SIG-M5 (cell line): ENCODE measurements around the gene GRIK3.

ENCODE experiments used
- DNase-seq: peaks from one replicate; lab custom pipeline; 2025; lab: John Stamatoyannopoulos, UW

Gene GRIK3

GRCh38 chr1:37043101-37043500 lies 8.8 kb upstream of the GRIK3 start:
- DNase-seq, result no peak

GRCh38 chr1:37042506-37042905 lies 8.2 kb upstream of the GRIK3 start:
- no peak for DNase-seq

DNA sequence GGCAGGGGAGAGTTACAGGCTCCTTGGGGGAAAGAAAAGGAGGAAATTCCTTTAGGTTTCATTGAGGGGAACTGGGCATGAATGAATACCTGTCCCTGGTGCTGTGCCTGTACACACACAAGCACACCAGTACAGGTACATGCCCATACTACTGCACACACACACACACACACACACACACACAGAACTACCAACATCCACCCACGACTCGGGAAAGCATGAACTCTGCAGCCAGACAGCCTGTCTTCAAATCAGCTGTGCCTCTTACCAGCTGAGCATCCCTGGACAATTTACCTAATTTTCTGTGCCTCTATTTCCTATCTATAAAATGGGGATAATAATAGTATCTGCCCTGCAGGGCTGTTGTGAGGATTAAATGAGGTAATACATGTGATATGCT lies 7.2 kb upstream of the GRIK3 start:
- no peak for DNase-seq

DNA sequence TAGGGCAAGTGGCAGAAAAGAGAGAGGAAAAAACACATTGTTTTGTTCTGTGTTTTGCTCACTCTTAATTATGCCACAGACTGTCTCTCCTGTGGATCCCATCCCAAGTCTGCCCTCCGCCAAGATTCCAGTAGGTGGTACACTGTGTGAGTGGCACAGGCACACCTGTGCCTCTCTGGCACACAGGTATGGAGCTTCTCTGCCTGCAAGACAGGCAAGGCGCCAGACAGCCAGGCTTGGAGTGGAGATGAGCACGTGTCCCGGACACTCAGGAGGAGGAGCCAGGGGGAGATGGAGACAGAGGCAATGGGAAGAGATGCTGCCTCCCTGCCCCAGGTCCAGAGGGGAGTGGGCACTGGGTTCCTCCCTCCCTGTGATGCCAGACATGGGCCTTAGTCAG lies 6.5 kb upstream of the GRIK3 start:
- DNase-seq, result no peak

DNA sequence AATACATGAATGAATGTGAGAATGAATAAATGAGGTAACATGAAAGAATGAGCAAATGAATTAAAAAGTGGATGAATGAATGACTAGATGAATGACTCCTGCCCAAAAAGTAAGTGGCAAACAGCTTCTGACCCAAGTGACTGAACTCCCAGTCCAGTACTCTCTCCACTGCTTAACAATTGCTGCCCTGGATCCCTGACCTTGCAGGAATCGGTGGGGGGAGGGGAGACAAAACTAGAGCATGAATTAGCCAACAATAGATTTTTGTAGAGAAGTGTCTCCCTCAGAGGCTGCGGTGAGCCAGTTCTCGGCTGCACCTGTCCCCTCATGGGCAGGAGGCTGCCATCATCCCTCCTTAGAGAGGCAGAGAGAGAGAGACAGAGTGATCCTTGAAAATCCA lies 5.9 kb upstream of the GRIK3 start:
- no peak for DNase-seq

- no peak for DNase-seq
Measured at GRCh38 chr1:37038227-37039093, 4.1 kb upstream of the GRIK3 start.

DNA sequence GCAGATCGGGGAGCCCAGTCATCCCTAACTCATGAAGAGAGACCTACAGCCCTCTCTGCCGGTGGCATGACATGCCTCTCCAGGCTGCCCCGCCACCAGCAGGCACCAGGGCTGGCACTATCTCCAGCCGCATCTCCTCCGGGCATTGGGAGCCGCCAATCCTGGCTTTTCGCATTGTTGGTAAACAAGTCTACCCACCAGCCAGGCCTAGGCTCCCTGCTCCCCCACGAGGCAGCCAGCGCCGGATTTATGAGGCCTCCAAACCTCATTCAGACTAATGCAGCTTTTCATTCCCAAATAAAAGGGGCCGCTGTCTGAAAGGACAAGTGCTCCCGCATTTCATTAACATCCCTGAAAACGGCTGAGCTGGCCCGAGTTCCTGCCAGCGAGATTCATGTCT lies 3.4 kb upstream of the GRIK3 start:
- DNase-seq, result no peak

DNA sequence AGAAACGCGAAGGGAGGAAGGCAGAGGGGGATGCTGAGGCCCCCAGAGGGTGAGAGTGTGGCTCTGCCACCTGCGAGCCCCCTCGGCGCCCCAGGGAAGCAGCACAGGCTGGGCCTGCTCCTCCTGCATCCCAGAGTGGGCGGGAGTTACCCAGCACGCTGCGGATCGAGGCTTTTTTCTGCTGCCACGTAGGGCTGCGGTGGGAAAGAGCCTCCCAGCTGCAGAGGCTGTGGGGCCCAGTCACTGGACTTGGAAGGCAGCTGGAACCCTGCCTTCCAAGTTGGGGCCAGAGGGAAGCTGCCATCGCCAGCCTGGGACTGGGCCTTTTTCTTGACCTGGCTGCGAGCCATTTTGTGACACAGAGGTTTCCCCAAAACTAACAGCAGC lies 2.3 kb upstream of the GRIK3 start:
- no peak for DNase-seq

GRCh38 chr1:37035796-37036666 lies 1.7 kb upstream of the GRIK3 start:
- no peak for DNase-seq

- DNase-seq, result no peak
Measured at GRCh38 chr1:37035014-37035691, 838 bp upstream of the GRIK3 start.

- no peak for DNase-seq
Measured at GRCh38 chr1:37033355-37034101, 787 bp downstream of the GRIK3 start.

DNA sequence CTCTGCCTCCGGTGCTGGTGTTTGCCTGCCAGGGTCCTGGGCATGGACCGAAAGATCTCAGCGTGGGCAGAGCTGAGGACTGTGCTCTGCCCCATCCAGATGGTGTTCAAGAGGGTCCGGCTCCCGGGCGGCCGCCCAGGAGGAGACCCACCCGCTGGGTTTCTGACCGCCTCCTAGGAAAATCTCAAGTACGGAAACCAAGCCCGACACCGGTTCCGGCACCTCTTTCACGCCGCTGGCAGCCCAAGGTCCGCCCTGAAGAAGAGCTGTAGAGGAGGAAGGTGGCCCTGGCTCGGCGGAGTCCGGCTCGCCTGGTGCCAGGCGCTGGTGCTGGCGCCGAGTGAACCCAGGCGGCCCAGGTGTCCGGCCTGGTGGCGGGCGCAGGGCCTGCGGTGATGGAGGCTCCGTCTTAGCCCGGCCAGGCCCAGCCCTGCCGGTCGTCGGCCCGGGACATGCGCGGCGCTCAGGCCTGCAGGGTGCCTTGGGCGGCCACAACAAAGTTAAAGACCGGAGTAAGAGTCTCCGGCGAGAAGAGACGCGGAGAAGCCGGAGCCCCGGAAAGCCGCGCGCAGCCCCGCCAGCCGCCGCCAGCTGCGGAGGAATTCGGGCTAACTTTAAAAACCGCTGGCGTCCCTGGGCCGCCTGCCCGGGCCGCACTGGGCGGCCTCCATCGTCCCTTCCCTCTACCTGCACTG lies 1.5 kb downstream of the GRIK3 start:
- no peak for DNase-seq

GRCh38 chr1:37031871-37032270 lies 2.4 kb downstream of the GRIK3 start:
- no peak for DNase-seq

- no peak for DNase-seq
Measured at GRCh38 chr1:37031429-37031828, 2.9 kb downstream of the GRIK3 start.

GRCh38 chr1:37028981-37029617 lies 5.2 kb downstream of the GRIK3 start:
- no peak for DNase-seq

GRCh38 chr1:37021502-37021901 lies 12.8 kb downstream of the GRIK3 start:
- no peak for DNase-seq

GRCh38 chr1:37020653-37021277 lies 13.6 kb downstream of the GRIK3 start:
- DNase-seq, result no peak

DNA sequence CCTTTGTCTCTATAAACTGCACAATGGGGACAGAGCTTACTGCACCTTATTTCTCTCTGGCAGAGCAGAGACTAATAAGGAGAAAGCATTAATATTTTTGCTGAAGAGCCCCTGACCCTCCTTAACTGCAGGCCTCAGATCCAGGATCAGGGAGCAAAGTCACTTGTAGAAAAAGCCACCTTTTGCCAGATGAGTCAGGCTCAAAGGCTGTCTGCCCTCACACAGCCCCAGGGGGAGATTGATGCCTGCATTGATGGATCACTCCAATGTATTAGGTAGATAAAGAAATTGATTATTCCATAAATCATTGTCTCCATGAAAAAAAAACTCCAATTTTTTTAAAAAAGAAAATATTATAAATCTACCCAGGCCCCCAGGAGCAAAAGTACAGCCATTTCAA lies 15.8 kb downstream of the GRIK3 start:
- DNase-seq, result no peak

- DNase-seq, result no peak
Measured at GRCh38 chr1:37017720-37018119, 16.6 kb downstream of the GRIK3 start.

DNA sequence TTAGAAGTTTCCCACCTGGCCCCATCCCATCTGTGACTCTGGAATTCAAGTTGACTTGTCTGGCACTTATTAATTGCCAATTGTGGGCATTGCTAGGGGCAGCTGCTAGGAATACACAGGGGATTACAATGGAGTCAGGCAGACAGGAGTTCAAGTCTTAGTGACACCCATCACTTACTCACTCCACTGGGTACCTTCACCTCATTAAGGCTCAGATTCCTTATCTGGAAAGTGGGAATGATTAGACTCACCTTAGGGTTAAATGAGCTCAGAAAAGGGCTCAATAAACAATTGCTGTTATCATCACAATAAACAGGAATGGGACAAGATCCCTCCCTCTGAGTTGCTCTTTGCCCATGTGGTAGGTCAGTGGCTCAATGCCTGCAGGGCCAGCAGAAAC lies 18.2 kb downstream of the GRIK3 start:
- DNase-seq, result no peak
